Measurements from ENCODE around the gene PRMT7.

The PRMT7 gene

GRCh38 chr16:68345958-68346635 lies 35.3 kb downstream of the PRMT7 start:
- Histone ChIP-seq H3K27me3 (ENCODE audit: insufficient read depth, low read length, poor library complexity) (no peaks in the 10 kb centered on the region), H3K27ac (ENCODE audit: low read length) (peak overlapping the region; percentile 89), H3K4me2 (ENCODE audit: insufficient read depth, low read length) (peak overlapping the region; percentile 60), H3K4me3 (ENCODE audit: low read depth in 1 of 2, low read length in 2 of 2) (peak overlapping the region in 1 of 2 experiments; percentile 46; a peak in 2 of 4 replicates), H3K79me2 (ENCODE audit: insufficient read depth, low read length) (peaks cover 68% of the 10 kb centered on the region), H4K20me1 (ENCODE audit: insufficient read depth, low read length) (0 out of 2 replicates have a peak, but pooled peaks cover 3% of the 10 kb centered on the region), H3K9me3 (ENCODE audit: insufficient read depth, low read length, severe bottlenecking) (no peaks in the 10 kb centered on the region), H3K36me3 (ENCODE audit: insufficient read depth, low read length) (peaks cover 84% of the 10 kb centered on the region), H3K9ac (ENCODE audit: low read depth, low read length) (peak overlapping the region; percentile 55), H2AFZ (ENCODE audit: low read depth, low read length) (no peak overlapping the region), H3K4me1 (ENCODE audit: insufficient read depth, low read length) (peaks cover 83% of the 10 kb centered on the region)
- TF ChIP-seq CTCF (IDR thresholded peaks at IDR 0.05; ENCODE audit: borderline replicate concordance, extremely low read depth, low read length, poor library complexity, severe bottlenecking): no peak
- no peak for TF ChIP-seq EZH2 (IDR thresholded peaks at IDR 0.05; ENCODE audit: borderline replicate concordance, low read depth, low read length, severe bottlenecking)
- DNase-seq: no peak
- ATAC-seq (ENCODE audit: insufficient read depth, low read depth): no peak

DNA sequence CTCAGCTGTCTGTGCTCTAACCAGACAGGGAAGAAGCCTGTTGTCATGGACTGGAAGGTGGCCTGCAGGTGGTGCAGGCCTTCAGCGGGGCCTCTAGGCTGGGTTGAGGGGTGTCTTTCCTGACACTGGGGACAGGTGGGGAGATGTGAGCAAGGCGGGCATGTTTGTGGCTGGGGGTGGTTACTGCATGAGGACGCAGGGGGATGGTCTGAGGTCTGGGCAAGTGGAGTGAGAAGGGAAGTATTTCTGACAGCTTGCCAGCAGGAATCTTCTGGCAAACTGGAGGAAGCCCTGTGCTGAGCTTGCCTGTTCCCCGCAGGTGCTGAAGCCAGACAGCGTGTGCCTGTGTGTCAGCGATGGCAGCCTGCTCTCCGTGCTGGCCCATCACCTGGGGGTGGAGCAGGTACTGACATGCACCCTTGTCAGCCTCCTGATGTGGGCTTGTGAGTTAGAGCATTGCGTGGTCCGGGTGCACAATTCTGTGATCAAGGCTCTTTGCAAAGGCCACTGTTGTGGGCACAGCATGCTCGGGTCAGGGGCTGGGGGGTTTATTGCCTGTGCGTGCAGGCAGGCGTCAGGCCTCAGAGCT lies 36.2 kb downstream of the PRMT7 start:
- no peaks in the 10 kb centered on the region for H3K27me3 ChIP-seq (ENCODE audit: insufficient read depth, low read length, poor library complexity)
- H3K36me3 ChIP-seq (ENCODE audit: insufficient read depth, low read length): peaks cover 84% of the 10 kb centered on the region
- DNase-seq: peak; percentile 55
- no peak overlapping the region for H2AFZ ChIP-seq (ENCODE audit: low read depth, low read length)
- no peaks in the 10 kb centered on the region for H3K9me3 ChIP-seq (ENCODE audit: insufficient read depth, low read length, severe bottlenecking)
- H3K4me3 ChIP-seq (ENCODE audit: low read depth in 1 of 2, low read length in 2 of 2): peak overlapping the region in 1 of 2 experiments; percentile 46; a peak in 2 of 4 replicates
- H3K4me1 ChIP-seq (ENCODE audit: insufficient read depth, low read length): peaks cover 90% of the 10 kb centered on the region
- TF ChIP-seq EZH2 (IDR thresholded peaks at IDR 0.05; ENCODE audit: borderline replicate concordance, low read depth, low read length, severe bottlenecking) (no peak), CTCF (IDR thresholded peaks at IDR 0.05; ENCODE audit: borderline replicate concordance, extremely low read depth, low read length, poor library complexity, severe bottlenecking) (peak; percentile 14)
- H3K79me2 ChIP-seq (ENCODE audit: insufficient read depth, low read length): peaks cover 77% of the 10 kb centered on the region
- H3K4me2 ChIP-seq (ENCODE audit: insufficient read depth, low read length): peak overlapping the region; percentile 60
- peak overlapping the region; percentile 55 for H3K9ac ChIP-seq (ENCODE audit: low read depth, low read length)
- H4K20me1 ChIP-seq (ENCODE audit: insufficient read depth, low read length): 0 out of 2 replicates have a peak, but pooled peaks cover 3% of the 10 kb centered on the region
- H3K27ac ChIP-seq (ENCODE audit: low read length): peak overlapping the region; percentile 89
- peak; percentile 7; the same call in 2 of the 3 replicates for ATAC-seq (ENCODE audit: insufficient read depth, low read depth)

DNA sequence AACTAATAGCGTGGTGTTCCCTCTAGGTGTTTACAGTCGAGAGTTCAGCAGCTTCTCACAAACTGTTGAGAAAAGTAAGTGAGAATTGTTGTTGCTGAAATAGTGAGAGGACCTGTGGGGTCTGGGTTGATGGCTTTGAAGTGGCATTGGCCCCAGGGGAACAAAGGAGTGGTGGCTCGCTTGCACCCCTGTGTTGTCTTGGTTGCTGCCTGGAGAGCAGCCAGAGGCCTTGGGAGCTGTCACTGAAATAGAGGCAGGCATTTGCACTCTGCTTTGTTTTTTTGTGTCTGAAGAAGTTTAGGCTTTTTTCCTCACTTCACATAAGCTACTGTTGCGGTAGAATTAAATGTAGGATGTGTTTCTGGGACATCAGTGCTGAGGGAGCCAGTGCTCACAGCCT lies 36.8 kb downstream of the PRMT7 start:
- no peak for TF ChIP-seq CTCF (IDR thresholded peaks at IDR 0.05; ENCODE audit: borderline replicate concordance, extremely low read depth, low read length, poor library complexity, severe bottlenecking)
- TF ChIP-seq EZH2 (IDR thresholded peaks at IDR 0.05; ENCODE audit: borderline replicate concordance, low read depth, low read length, severe bottlenecking): no peak
- H3K79me2 ChIP-seq (ENCODE audit: insufficient read depth, low read length): peaks cover 76% of the 10 kb centered on the region
- no peaks in the 10 kb centered on the region for H3K9me3 ChIP-seq (ENCODE audit: insufficient read depth, low read length, severe bottlenecking)
- ATAC-seq (ENCODE audit: insufficient read depth, low read depth): peak; percentile 44
- peak; percentile 79 for DNase-seq
- H2AFZ ChIP-seq (ENCODE audit: low read depth, low read length): no peak overlapping the region
- peaks cover 88% of the 10 kb centered on the region for H3K4me1 ChIP-seq (ENCODE audit: insufficient read depth, low read length)
- no peaks in the 10 kb centered on the region for H3K27me3 ChIP-seq (ENCODE audit: insufficient read depth, low read length, poor library complexity)
- peak overlapping the region in 1 of 2 experiments; percentile 46; a peak in 2 of 4 replicates for H3K4me3 ChIP-seq (ENCODE audit: low read depth in 1 of 2, low read length in 2 of 2)
- peak overlapping the region; percentile 89 for H3K27ac ChIP-seq (ENCODE audit: low read length)
- peak overlapping the region; percentile 60 for H3K4me2 ChIP-seq (ENCODE audit: insufficient read depth, low read length)
- H3K9ac ChIP-seq (ENCODE audit: low read depth, low read length): peak overlapping the region; percentile 55
- peaks cover 83% of the 10 kb centered on the region for H3K36me3 ChIP-seq (ENCODE audit: insufficient read depth, low read length)
- H4K20me1 ChIP-seq (ENCODE audit: insufficient read depth, low read length): 0 out of 2 replicates have a peak, but pooled peaks cover 3% of the 10 kb centered on the region

Data from DND-41 (cell line).